Measurements from ENCODE around the gene R3HDM4. TPM values are rescaled to one million over a fixed set of nuclear protein-coding genes. Genes with fewer than 3 reads are reported as not detected.

Gene R3HDM4
- total and polyA plus RNA-seq, 2 donors from 2014 or later = 47.4 to 71.4 TPM

GRCh38 chr19:918481-919198 is 5.6 kb upstream of the R3HDM4 start:
- DNase-seq (peak in 1 of 5 donors; percentile 82), FAIRE-seq (no peak)
- TF ChIP-seq CTCF (IDR thresholded peaks at IDR 0.05; ENCODE audit: borderline replicate concordance, extremely low read depth, insufficient read depth) = no peak
- intact Hi-C loops (cut with DNase I) = no loop called here
- Histone ChIP-seq H3K27ac (ENCODE audit: low read depth in 2 of 2, low read length in 2 of 2) (no peak overlapping the region), H3K9me3 (ENCODE audit: control insufficient read depth in 2 of 3, insufficient read depth in 1 of 3, low read length in 3 of 3) (no peaks in the 10 kb centered on the region), H3K36me3 (ENCODE audit: control insufficient read depth in 2 of 3, insufficient read depth in 3 of 3, low read length in 3 of 3) (no peaks in the 10 kb centered on the region), H3K9ac (ENCODE audit: low read length in 3 of 3) (no peak overlapping the region), H3K4me1 (ENCODE audit: control insufficient read depth in 2 of 3, insufficient read depth in 2 of 3, low read depth in 1 of 3, low read length in 3 of 3) (peaks cover 0 to 11% (median 1%) of the 10 kb centered on the region in 3 donors), H3K4me3 (ENCODE audit: low read length in 3 of 3) (no peak overlapping the region), H3K27me3 (ENCODE audit: control insufficient read depth, insufficient read depth, low read length) (peaks cover 9% of the 10 kb centered on the region)

GRCh38 chr19:918152-918437 is 5.1 kb upstream of the R3HDM4 start:
- Histone ChIP-seq H3K9ac (ENCODE audit: low read length in 3 of 3) (no peak overlapping the region), H3K9me3 (ENCODE audit: control insufficient read depth in 2 of 3, insufficient read depth in 1 of 3, low read length in 3 of 3) (no peaks in the 10 kb centered on the region), H3K27ac (ENCODE audit: low read depth in 2 of 2, low read length in 2 of 2) (no peak overlapping the region), H3K4me3 (ENCODE audit: low read length in 3 of 3) (no peak overlapping the region), H3K27me3 (ENCODE audit: control insufficient read depth, insufficient read depth, low read length) (peaks cover 9% of the 10 kb centered on the region), H3K36me3 (ENCODE audit: control insufficient read depth in 2 of 3, insufficient read depth in 3 of 3, low read length in 3 of 3) (no peaks in the 10 kb centered on the region), H3K4me1 (ENCODE audit: control insufficient read depth in 2 of 3, insufficient read depth in 2 of 3, low read depth in 1 of 3, low read length in 3 of 3) (peaks cover 0 to 11% (median 3%) of the 10 kb centered on the region in 3 donors)
- DNase-seq (no peak), FAIRE-seq (no peak)
- TF ChIP-seq CTCF (IDR thresholded peaks at IDR 0.05; ENCODE audit: borderline replicate concordance, extremely low read depth, insufficient read depth) = no peak
- intact Hi-C loops (cut with DNase I) = no loop called here

GRCh38 chr19:917323-918151 is 4.5 kb upstream of the R3HDM4 start, which contains the start of gene KISS1R:
KISS1R (plus strand) TSS chr19:917333; CDS start chr19:917503, 170 bp downstream.
- no peak within 1 kb of the TSS for H3K4me3 ChIP-seq (ENCODE audit: low read length in 3 of 3)
- peaks cover 9% of the 10 kb centered on the region for H3K27me3 ChIP-seq (ENCODE audit: control insufficient read depth, insufficient read depth, low read length)
- H3K4me1 ChIP-seq (ENCODE audit: control insufficient read depth in 2 of 3, insufficient read depth in 2 of 3, low read depth in 1 of 3, low read length in 3 of 3) = peaks cover 0 to 11% (median 3%) of the 10 kb centered on the region in 3 donors
- intact Hi-C loops (cut with DNase I) = no loop called here
- no peaks in the 10 kb centered on the region for H3K36me3 ChIP-seq (ENCODE audit: control insufficient read depth in 2 of 3, insufficient read depth in 3 of 3, low read length in 3 of 3)
- TF ChIP-seq CTCF (IDR thresholded peaks at IDR 0.05; ENCODE audit: borderline replicate concordance, extremely low read depth, insufficient read depth) = peak; percentile 11
- H3K27ac ChIP-seq (ENCODE audit: low read depth in 2 of 2, low read length in 2 of 2) = no peak within 1 kb of the TSS
- no peaks in the 10 kb centered on the region for H3K9me3 ChIP-seq (ENCODE audit: control insufficient read depth in 2 of 3, insufficient read depth in 1 of 3, low read length in 3 of 3)
- no peak within 1 kb of the TSS for H3K9ac ChIP-seq (ENCODE audit: low read length in 3 of 3)
- DNase-seq (peak in 4 of 5 donors; percentile 81 to 88 (median 82)), FAIRE-seq (no peak)
